Neural progenitor cell (in vitro differentiated cells): ENCODE measurements around the gene TRIM10.

ENCODE experiments used
- CTCF ChIP-seq: fragments of 200-600 bp; sonication (generic); IDR thresholded peaks from 2 replicates; pipeline ENCODE4 v1.5.1; 2017; ENCODE audit warnings: antibody characterized with exemption, mild to moderate bottlenecking
- EZH2 ChIP-seq: fragments of 200-600 bp; sonication (generic); IDR thresholded peaks from 2 replicates; pipeline ENCODE4 v1.6.1; 2017; ENCODE audit warnings: antibody characterized with exemption, mild to moderate bottlenecking, moderate library complexity

DNA sequence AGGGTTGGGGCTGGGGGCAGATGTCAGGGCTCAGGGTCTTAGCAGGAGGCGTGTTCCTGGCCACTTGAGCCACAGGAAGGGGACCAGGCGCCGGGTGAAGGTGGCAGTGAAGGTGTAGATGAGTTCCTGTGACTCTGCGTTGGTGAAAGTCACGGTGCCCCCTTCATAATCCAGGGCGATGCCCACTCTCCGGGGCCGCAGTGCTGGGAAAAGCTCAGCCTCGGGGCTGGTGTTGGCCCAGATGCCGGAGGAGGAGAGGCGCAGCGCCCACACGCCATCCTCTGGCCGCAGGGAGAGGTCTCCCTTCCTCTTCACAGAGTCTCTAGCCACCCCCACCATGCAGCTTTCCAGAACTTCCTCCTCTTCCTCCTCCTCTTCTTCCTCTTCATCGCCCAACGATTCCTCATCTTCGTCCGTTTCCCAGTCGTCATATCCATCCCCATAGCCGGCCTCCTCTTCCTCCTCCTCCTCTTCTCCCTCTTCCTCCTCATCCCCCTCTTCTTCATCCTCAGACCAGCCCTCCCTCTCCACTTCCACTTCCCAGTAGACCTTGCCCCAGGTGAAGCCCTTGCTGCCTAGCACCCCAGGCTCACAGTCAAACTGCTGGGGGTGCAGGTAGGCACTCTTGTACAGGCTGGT lies 25.0 kb upstream of the TRIM10 start:
- no peak for TF ChIP-seq EZH2
- TF ChIP-seq CTCF = no peak
